NK-92 (cell line): ENCODE data around the gene LILRA1.
"Not testable (repeated sequence)": the region's sequence is repeated elsewhere in the genome, so short reads cannot be mapped to it uniquely, and the experiment has no call there.

Experiments used
- DNase-seq: peaks from one replicate; lab custom pipeline; 2025; ENCODE audit not compliant: unreplicated experiment; lab: John Stamatoyannopoulos, UW

The LILRA1 gene

GRCh38 chr19:54624234-54624633, 30.8 kb downstream of the LILRA1 start:
- DNase-seq, result not testable (repeated sequence)

DNA sequence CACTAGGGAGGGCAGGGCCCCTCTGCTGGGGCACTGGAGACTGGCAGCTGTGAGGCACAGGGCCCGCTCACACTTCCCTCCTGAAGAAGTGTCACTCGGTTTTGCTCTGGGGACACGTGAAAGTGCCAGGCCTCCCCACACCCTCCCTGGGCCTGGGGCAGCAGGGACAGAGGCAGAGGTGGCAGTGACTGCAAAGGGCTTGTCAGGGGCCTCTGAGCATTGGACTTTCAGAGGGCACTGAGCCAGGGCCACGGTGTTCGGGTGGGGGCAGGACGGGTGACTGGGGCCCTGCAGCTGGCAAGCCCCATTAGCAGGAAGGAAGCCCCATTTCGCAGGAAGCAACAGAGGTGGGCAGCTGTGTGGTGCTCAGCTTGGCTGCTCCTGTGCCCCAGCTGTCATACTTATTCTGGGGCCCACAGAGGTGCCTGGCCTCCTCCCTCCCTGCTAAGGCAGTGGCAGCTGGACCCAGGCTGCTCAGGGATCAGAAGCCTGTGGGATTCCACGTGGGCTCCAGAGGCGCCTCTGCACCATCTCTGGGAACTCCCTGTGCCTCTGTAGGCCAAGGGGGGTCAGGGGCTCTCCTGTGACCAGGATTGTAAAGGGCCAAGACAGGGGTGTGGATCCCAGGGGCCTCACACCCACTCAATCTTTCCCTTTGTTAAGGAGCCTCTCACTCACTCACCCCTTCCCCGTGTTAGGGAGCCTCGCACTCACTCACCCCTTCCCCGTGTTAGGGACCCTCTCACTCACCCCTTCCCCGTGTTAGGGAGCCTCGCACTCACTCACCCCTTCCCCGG, 31.7 kb downstream of the LILRA1 start:
- DNase-seq, result not testable (repeated sequence)

DNA sequence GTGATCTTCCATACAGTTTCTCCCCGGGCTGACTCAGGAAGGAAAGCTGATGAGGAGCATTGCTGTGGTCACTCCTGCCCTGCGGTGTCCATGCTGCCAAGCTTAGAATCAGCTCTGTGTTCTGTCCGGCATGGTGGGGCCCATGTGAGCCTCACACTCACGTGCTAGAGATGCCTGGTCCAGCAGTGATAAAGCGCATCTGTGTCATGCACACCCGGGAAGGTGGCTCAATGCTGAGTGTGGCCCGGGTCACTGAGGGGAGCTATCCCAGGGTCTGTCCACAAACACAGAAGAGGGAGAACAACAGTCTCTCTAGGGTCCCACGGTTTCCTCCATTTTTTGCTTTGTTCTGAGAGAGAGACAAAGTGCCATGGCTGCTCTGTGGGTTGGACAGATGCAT, 33.3 kb downstream of the LILRA1 start:
- no peak for DNase-seq

GRCh38 chr19:54627912-54628311, 34.5 kb downstream of the LILRA1 start:
- not testable (repeated sequence) for DNase-seq

- DNase-seq, result not testable (repeated sequence)
Measured at GRCh38 chr19:54630262-54630661, 36.8 kb downstream of the LILRA1 start, which contains the start of gene LILRB1. Gene LILRB1, plus strand, starts transcription at chr19:54630484. Its CDS starts 590 bp downstream, at chr19:54631074.

GRCh38 chr19:54630782-54631181, 37.4 kb downstream of the LILRA1 start:
- DNase-seq, result no peak

GRCh38 chr19:54631489-54632337, 38.3 kb downstream of the LILRA1 start:
- not testable (repeated sequence) for DNase-seq

- DNase-seq, result not testable (repeated sequence)
Measured at GRCh38 chr19:54632517-54632916, 39.1 kb downstream of the LILRA1 start.

- DNase-seq, result no peak
Measured at GRCh38 chr19:54633401-54633800, 40.0 kb downstream of the LILRA1 start.

DNA sequence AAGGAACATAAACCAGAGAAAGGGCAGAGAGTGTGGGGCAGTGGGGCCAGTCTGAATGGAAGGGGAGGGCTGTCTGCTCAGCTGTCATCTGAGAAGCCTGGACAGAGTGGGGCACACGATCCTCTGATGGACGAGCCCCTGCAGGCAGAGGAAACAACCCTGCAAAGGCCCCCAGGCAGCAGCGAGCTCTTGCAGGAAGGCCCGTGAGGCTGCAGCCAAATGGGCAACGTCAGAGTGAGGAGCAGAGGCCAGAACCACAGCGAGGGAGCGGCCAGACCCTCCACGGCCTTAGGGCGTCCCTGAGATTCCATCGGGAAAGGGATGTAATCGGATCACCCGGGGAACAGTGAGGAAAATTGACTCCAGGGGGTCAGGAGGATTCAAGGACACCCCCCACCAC, 42.6 kb downstream of the LILRA1 start:
- DNase-seq, result not testable (repeated sequence)

GRCh38 chr19:54638683-54639082, 45.3 kb downstream of the LILRA1 start:
- no peak for DNase-seq

- DNase-seq, result not testable (repeated sequence)
Measured at GRCh38 chr19:54642953-54643352, 49.5 kb downstream of the LILRA1 start.

DNA sequence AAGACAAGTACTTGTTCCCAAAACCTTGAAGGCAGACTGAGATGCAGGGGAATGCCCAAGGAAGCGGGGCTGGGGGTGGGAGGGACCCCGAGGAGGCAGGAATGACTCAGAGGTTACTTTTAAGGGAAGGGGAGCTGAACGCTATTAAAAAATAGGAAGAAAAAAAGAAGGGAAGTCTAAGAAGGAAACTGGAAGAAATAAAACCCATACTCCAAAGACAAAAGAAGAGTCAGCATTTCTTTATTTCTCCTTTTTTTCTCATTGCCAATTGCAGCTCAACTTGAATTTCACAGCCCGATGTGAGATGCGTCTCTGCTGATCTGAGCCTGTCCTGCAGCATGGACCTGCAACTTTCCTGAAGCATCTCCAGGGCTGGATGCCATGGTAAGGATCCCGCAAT, 50.2 kb downstream of the LILRA1 start:
- not testable (repeated sequence) for DNase-seq

GRCh38 chr19:54644056-54644455, 50.6 kb downstream of the LILRA1 start:
- no peak for DNase-seq

- DNase-seq, result no peak
Measured at GRCh38 chr19:54646331-54646841, 53.0 kb downstream of the LILRA1 start.

- no peak for DNase-seq
Measured at GRCh38 chr19:54648129-54648528, 54.7 kb downstream of the LILRA1 start.

DNA sequence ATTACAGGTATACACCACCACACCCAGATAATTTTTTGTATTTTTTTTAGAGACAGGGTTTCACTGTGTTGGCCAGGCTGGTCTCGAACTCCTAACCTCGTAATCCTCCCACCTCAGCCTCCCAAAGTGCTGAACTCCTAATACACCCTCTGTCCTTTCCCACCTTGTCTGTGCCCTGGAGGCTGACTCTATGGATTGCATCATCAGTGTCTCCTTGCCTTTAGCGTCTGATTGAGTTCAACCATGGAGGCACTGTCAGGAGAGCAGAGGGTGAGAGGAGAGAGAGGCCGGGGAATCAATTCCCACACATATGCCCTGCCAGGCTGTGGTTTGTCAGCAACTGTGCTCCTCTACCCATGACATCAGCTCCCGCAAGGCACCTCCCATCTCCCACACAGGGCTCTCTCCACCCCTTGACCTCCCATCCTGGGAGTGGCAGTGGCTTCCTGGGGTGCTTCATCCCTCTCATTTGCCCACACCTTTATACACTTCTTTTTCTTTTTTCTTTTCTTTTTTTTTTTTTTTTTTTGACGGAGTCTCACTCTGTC, 56.8 kb downstream of the LILRA1 start:
- no peak for DNase-seq
